HUES48 (cell line): ENCODE results near the gene PRKN.

Experiments
- H3K27ac ChIP-seq: one replicate; pipeline ENCODE4 v1.7.0; 2013; ENCODE audit warnings: low read depth, low read length, inconsistent platforms
- H3K27me3 ChIP-seq: 2 replicates; pipeline ENCODE4 v1.6.1; 2013; ENCODE audit warnings: mild to moderate bottlenecking, low read length; ENCODE audit not compliant: control insufficient read depth, insufficient read depth
- H3K36me3 ChIP-seq: 2 replicates; pipeline ENCODE4 v1.6.1; 2013; ENCODE audit warnings: low read length; ENCODE audit not compliant: control insufficient read depth, insufficient read depth
- H3K4me1 ChIP-seq: 2 replicates; pipeline ENCODE4 v1.6.1; 2013; ENCODE audit warnings: mild to moderate bottlenecking, low read length; ENCODE audit not compliant: control insufficient read depth, insufficient read depth
- H3K4me3 ChIP-seq: 2 replicates; pipeline ENCODE4 v1.5.1; 2013; ENCODE audit warnings: mild to moderate bottlenecking, low read depth, low read length
- H3K9ac ChIP-seq: 2 replicates; pipeline ENCODE4 v1.6.1; 2013; ENCODE audit warnings: mild to moderate bottlenecking, low read depth, low read length, moderate library complexity
- H3K9me3 ChIP-seq: 2 replicates; pipeline ENCODE4 v1.6.1; 2013; ENCODE audit warnings: low read length; ENCODE audit not compliant: control insufficient read depth, insufficient read depth

PRKN gene

DNA sequence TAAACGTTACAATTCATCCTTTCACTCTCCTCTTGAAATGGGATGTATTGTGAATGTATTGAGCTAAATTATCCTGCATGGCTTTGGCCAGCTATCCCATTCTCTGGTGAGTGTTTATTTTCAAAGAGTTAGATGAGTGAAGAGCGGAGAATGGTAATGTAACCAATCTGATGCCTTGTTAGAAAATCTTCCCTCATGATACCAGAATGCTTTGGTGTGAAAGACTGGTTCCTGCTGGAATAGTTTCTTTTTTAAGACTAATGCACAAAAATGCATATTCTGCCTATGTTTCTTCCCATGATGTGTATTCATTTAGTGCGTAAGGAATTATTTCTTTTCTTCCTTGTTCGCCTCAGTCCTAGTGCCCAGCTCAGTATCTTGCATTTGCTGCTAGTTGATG is 506.7 kb downstream of the PRKN start:
- Histone ChIP-seq H3K4me3 (no peak overlapping the region), H3K9ac (no peak overlapping the region), H3K9me3 (no peaks in the 10 kb centered on the region), H3K36me3 (no peaks in the 10 kb centered on the region), H3K27ac (no peak overlapping the region), H3K4me1 (no peaks in the 10 kb centered on the region), H3K27me3 (no peaks in the 10 kb centered on the region)

DNA sequence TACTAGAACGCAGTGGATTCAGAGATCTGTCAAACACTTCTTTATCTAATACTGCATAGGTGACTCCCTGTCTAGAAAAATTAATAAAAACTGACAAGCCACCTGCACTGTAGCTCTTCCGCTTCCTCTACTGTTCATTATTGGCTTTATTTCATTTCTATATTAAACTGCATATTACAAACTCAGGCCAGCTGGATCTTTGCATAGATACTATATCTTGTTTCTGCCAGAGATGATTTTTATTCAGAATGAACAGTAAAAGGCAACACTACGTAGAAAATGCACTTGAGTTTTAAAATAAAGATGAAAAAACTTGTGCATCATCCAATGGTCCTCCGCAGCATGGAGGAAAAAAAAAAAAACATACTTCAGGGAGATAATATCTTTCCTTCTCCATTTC is 508.3 kb downstream of the PRKN start:
- H3K36me3 ChIP-seq, result no peaks in the 10 kb centered on the region
- no peaks in the 10 kb centered on the region for H3K27me3 ChIP-seq
- H3K9me3 ChIP-seq, result no peaks in the 10 kb centered on the region
- no peak overlapping the region for H3K9ac ChIP-seq
- no peak overlapping the region for H3K4me3 ChIP-seq
- H3K27ac ChIP-seq, result no peak overlapping the region
- no peaks in the 10 kb centered on the region for H3K4me1 ChIP-seq

DNA sequence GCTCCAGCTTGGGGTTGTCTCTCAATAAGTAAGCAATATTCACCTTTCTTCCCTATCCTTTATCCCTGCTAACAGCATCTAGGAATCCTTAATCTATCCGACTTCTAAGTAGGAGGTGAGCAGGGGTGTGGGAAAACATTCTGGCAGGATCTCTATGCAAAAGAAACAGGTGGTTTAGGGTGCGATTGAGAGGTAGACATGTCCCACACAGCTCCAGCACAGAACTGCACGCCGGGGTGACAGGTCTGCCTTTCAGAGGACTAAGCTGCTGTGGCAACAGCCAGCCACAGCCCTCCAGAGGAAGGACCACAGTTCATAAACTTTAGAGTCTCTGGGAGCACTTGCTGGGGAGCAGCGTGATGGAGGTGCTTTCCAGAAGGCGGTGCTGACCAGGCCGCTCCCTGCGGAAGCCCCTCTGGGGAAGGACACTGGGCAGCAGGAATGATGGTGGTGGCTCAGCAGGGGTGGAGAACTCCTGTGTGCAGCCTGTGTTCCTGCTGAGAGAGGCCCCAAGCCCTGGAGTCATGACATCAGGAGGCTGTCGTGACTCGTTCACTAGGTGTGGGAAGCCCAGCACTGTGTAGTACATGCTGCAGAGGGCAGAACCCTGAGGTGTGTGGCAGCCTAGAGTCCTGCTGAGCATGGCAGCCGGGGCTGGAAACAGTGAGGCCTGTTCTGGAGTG is 509.6 kb downstream of the PRKN start:
- H3K27ac ChIP-seq, result no peak overlapping the region
- no peaks in the 10 kb centered on the region for H3K36me3 ChIP-seq
- H3K9ac ChIP-seq, result no peak overlapping the region
- H3K4me1 ChIP-seq, result no peaks in the 10 kb centered on the region
- no peak overlapping the region for H3K4me3 ChIP-seq
- no peaks in the 10 kb centered on the region for H3K9me3 ChIP-seq
- no peaks in the 10 kb centered on the region for H3K27me3 ChIP-seq

DNA sequence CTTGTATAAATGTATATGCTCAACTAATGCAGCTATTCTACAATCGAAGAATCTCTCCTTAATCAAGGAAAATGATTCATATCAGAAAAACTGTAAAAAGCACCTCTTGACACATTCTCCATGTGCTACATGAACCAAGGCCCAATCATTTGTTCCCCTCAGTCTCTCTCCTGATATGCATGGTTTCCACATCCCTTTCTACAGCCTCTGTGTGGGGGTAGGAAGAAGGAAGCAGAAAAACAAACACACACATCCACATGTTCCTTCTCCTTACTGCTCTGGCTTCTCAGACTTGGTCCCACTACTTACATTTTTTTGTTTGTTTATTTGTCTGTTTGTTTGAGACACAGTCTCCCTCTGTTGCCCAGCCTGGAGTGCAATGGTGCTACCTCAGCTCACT is 510.5 kb downstream of the PRKN start:
- H3K4me1 ChIP-seq, result peaks cover 2% of the 10 kb centered on the region; the same call in 1 of the 2 replicates
- no peaks in the 10 kb centered on the region for H3K9me3 ChIP-seq
- no peak overlapping the region for H3K9ac ChIP-seq
- no peak overlapping the region for H3K4me3 ChIP-seq
- H3K36me3 ChIP-seq, result no peaks in the 10 kb centered on the region
- no peak overlapping the region for H3K27ac ChIP-seq
- no peaks in the 10 kb centered on the region for H3K27me3 ChIP-seq

DNA sequence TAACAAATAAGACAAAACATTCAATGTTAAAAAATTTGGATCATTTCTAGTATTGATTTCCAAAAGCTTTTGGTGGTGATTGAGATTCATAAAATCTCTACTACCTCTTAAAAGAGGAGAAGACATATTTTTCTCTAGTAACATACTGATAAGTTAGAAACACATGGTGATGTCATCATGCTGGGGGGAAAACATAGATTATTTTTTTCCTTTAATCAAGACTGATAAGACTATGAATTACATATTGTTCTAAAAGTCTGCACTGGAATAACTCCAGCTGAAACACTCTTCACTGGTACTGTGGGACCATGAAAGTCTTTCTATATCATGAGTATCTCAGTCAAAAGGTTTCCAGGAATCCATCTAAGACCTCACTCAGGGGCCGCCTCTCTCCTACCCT is 515.8 kb downstream of the PRKN start:
- no peaks in the 10 kb centered on the region for H3K27me3 ChIP-seq
- H3K4me1 ChIP-seq, result peaks cover 12% of the 10 kb centered on the region
- no peak overlapping the region for H3K4me3 ChIP-seq
- no peak overlapping the region for H3K9ac ChIP-seq
- no peaks in the 10 kb centered on the region for H3K36me3 ChIP-seq
- no peaks in the 10 kb centered on the region; the same call in 1 of the 2 replicates for H3K9me3 ChIP-seq
- H3K27ac ChIP-seq, result no peak overlapping the region

DNA sequence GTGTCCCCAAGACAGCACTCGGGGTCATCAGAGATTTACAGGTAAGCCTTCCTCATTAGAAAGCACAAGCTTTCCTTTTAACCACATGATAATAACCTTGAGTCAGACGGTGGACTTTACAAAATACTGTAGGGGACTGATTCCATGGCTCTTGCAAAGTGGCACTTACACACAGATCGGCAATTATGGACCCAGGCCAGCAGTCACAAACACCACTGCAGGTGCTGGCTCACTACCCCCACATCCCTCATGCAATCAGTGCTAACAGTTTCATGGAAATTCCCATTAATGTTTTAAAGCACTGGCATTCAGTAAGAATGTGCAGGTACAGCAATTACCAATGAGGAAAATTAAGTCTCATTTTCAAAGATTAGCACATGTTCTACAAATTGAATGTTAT is 516.5 kb downstream of the PRKN start:
- no peak overlapping the region for H3K27ac ChIP-seq
- no peak overlapping the region for H3K9ac ChIP-seq
- no peaks in the 10 kb centered on the region for H3K27me3 ChIP-seq

DNA sequence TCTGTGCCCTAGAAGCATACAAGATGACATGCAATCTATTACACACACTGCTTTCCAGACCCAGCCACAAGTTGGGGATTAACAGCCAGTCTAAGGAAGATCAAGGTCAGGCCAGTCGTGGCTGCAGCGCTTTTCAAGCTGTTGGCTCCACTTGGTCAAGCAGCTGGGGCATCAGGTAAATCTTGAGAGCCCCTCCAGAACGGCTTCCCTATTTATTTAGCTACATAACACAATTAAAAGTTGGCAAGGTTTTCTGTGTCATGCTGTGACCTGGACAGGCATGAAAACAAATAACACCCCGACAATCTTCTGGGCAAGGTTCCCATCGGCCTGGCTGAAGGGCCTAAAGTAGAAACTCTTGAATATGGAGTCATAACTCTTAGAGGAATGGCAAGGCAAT is 524.3 kb downstream of the PRKN start:
- Histone ChIP-seq H3K27ac (no peak overlapping the region), H3K4me3 (no peak overlapping the region), H3K27me3 (no peaks in the 10 kb centered on the region), H3K36me3 (no peaks in the 10 kb centered on the region), H3K4me1 (no peaks in the 10 kb centered on the region; the same call in 1 of the 2 replicates), H3K9me3 (no peaks in the 10 kb centered on the region), H3K9ac (no peak overlapping the region)

More for the DNA sequence above, 516.5 kb downstream of the PRKN start:
- no peaks in the 10 kb centered on the region; the same call in 1 of the 2 replicates for H3K9me3 ChIP-seq
- peaks cover 12% of the 10 kb centered on the region for H3K4me1 ChIP-seq
- no peak overlapping the region for H3K4me3 ChIP-seq
- H3K36me3 ChIP-seq, result no peaks in the 10 kb centered on the region

DNA sequence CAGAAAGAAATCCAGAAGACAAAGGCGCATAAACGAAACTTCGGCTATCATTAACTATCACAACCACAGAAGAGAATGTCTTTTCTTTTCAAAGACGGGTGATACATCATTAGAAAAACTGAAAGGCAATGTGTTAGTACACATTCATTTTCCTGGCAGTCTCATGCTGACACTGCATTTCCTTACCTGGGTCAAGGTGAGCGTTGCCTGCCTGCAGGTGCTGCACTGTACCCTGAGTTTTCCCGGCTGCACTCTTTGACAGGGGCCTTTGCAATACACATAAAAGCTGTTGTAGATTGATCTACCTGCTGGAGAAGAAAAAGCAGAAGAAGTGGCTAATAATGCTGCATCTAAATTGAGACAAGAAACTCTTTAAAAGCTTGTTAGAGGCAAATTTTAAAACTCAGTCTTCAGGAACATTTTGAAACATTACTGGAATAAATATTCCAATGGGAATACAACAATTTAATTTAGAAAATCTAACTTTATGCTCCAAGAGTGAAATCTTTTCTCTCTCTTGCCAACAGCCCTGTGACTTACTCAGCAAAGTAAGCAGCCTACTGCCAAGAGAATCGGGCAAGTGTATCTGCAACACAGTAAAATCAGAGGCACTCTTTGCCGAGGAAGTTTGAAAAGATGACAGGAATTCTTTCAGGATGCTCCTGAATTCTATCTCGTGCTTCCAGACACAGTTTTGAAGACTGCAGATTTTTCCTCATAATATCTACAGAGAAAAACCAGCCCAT is 526.4 kb downstream of the PRKN start:
- no peak overlapping the region for H3K27ac ChIP-seq
- no peaks in the 10 kb centered on the region for H3K27me3 ChIP-seq
- H3K4me3 ChIP-seq, result no peak overlapping the region
- no peak overlapping the region for H3K9ac ChIP-seq
- no peaks in the 10 kb centered on the region for H3K36me3 ChIP-seq
- no peaks in the 10 kb centered on the region; the same call in none of the 2 replicates for H3K4me1 ChIP-seq
- H3K9me3 ChIP-seq, result no peaks in the 10 kb centered on the region

DNA sequence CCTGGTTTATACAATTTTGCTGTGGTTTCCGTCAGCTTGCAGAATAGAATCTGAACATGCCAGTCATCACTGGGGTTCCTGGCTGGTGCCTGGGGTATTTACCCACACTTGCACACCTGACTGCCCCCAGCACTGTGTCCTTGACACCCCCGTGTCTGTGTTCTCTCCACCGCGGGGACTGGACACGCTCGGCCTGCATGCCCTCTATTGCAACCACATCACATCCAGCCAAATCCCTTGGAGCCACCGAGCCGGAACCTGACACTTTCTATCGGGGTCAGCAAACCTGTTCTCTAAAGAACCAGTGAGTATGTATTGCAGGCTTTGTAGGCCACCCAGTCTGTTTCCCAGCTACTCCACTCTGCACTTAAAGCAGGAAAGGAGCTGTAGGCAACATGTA is 527.5 kb downstream of the PRKN start:
- Histone ChIP-seq H3K36me3 (no peaks in the 10 kb centered on the region), H3K9me3 (no peaks in the 10 kb centered on the region), H3K9ac (no peak overlapping the region)

DNA sequence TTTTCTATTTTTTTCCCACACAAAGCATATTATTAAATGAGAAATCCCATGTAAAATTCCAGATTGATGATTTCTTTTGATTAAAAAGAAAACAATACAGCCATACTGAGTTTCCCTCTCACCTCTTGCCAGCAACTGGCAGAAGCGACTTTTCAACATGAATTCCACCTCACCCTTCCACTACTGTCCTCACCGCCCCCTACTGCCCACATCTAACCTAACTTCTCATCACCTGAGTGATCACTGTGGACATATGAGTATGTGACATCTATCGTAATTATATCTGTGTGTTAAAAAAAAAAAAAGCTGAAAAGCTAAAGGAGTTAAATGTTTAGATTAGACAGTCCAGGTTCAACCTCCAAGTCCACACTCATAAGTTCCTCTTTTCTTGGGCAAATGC is 528.6 kb downstream of the PRKN start:
- H3K9ac ChIP-seq, result no peak overlapping the region
- no peaks in the 10 kb centered on the region; the same call in none of the 2 replicates for H3K4me1 ChIP-seq
- H3K27me3 ChIP-seq, result no peaks in the 10 kb centered on the region
- no peak overlapping the region for H3K27ac ChIP-seq
- no peaks in the 10 kb centered on the region for H3K36me3 ChIP-seq
- H3K4me3 ChIP-seq, result no peak overlapping the region
- no peaks in the 10 kb centered on the region for H3K9me3 ChIP-seq

More for the DNA sequence above, 527.5 kb downstream of the PRKN start:
- Histone ChIP-seq H3K4me1 (no peaks in the 10 kb centered on the region; the same call in none of the 2 replicates), H3K27me3 (no peaks in the 10 kb centered on the region), H3K27ac (no peak overlapping the region), H3K4me3 (no peak overlapping the region)

DNA sequence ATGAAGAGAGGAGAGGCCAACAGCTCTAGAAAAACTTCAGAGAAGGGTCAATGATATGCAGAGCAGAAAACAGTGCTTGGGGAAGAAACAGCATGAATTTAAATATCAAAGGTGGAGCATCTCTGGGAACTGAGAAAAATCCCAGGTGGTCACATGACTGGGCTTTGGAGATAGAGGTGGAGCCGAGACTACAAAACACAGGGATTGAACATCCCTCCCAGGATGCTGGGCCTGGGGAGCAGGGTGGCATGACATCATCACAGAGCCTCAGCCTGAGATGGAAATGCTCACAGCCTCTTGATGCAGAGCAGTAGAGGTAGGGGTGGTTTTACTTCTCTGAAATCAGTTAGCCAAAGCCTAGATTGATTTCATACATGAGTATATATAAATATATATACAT is 529.5 kb downstream of the PRKN start:
- H3K4me3 ChIP-seq, result no peak overlapping the region
- H3K27ac ChIP-seq, result no peak overlapping the region
- no peaks in the 10 kb centered on the region for H3K36me3 ChIP-seq
- no peaks in the 10 kb centered on the region for H3K9me3 ChIP-seq
- H3K27me3 ChIP-seq, result no peaks in the 10 kb centered on the region
- H3K4me1 ChIP-seq, result no peaks in the 10 kb centered on the region; the same call in none of the 2 replicates
- no peak overlapping the region for H3K9ac ChIP-seq
